GM15510 (cell line): ENCODE measurements around the gene PEF1.

ENCODE experiments used
- POLR2A ChIP-seq: IDR thresholded peaks from 3 replicates; pipeline ENCODE4 v1.6.1; 2011; ENCODE audit warnings: borderline replicate concordance; ENCODE audit not compliant: insufficient read length; ENCODE audit errors: extremely low read depth

The PEF1 gene

DNA sequence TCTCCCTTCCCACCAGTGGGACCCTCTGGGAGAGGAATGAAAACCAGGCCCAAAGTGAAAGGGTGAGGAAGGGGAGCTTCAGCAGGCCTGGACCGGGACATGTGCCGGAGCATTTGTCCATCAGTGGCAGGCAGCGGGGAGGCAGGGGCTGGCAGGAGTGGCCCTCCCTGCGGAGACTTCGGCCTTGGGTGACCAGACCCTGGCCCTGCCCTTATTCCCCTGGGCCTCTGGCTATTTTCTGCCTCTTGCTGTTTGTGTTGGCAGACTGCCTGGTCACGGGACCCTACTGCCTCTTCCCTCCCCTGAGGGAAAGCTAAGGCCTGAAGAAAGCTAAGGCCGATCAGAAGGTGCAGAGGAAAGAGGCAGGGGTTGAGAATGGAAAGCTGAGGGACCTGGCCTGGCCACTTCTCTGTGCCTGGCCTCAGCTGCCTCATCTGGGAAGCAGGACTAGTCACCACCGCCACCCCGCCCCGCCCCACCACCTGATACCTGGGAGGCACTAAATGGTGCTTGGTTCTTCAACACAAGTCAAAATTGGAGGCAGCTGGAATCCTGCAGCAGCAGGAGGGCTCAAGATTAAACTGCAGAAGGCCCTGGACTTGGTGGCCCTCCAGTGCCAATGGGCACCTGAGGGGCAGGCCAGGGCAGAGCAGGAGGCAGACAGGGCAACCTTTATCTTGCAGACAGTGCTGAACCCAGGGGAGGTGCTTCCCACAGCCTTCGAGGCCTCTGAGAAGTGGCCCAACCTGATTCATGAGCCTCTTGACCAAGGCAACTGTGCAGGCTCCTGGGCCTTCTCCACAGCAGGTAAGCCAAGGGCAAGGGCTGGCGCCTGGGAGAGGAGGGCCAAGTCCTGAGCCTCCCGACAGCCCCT is 60.4 kb downstream of the PEF1 start:
- TF ChIP-seq POLR2A, result no peak

DNA sequence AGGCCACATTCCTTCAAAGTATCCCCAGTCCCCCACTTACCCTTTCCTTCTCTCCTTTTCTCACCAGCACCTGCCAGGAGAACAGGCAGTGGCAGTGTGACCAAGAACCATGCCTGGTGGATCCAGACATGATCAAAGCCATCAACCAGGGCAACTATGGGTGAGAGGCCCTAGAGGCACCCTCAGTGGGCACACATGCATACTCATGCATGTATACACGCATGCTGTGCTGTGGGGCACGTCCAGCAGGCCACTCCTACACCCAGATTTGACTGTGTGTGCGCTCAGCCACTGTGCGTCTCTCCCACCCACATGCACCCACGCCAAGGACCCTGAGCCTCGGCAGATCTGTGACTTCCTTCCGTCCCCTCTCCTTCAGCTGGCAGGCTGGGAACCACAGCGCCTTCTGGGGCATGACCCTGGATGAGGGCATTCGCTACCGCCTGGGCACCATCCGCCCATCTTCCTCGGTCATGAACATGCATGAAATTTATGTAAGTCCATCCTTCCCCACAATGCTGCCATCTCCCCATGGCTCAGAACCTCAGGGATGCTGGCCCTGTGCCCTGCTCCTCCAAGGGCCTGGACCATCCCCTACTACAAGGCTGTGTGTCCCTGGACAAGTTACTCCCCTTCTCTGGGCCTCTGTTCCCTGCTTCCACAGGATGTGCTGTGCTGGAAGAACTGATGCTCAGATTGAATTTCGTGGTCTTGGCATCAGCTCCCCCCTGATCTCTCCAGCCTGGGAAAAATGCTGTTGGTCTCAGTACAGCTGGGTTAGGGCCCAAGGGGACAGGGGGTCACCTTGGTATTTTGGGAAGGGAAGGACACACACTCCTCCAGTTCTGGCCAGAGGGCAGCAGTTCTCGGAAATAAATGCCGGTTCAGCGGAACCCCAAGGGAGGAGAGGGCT is 61.3 kb downstream of the PEF1 start:
- TF ChIP-seq POLR2A, result no peak

- no peak for TF ChIP-seq POLR2A
Observed at GRCh38 chr1:31581821-31582810, 62.6 kb downstream of the PEF1 start.

GRCh38 chr1:31580891-31581603 is 63.6 kb downstream of the PEF1 start:
- no peak for TF ChIP-seq POLR2A

GRCh38 chr1:31580513-31580870 is 64.2 kb downstream of the PEF1 start:
- TF ChIP-seq POLR2A, result no peak
